Osteocyte (in vitro differentiated cells): Measurements from ENCODE around the gene NOD1. TPM values are rescaled to one million over a fixed set of nuclear protein-coding genes. Genes with fewer than 3 reads are reported as not detected.

ENCODE experiments used
- DNase-seq: peaks from one replicate; pipeline ENCODE4 v3.0.0; 2021; ENCODE audit warnings: mixed read lengths; ENCODE audit not compliant: unreplicated experiment; ENCODE audit errors: extremely low spot score
- H3K27ac Mint-ChIP-seq: one replicate; pipeline ENCODE4 v1.8.0; 2021; ENCODE audit warnings: mild to moderate bottlenecking, mixed read lengths; ENCODE audit not compliant: unreplicated experiment
- H3K27me3 Mint-ChIP-seq: one replicate; pipeline ENCODE4 v1.8.0; 2021; ENCODE audit warnings: mixed read lengths; ENCODE audit not compliant: unreplicated experiment
- H3K36me3 Mint-ChIP-seq: one replicate; pipeline ENCODE4 v1.8.0; 2021; ENCODE audit warnings: mixed read lengths; ENCODE audit not compliant: unreplicated experiment
- H3K4me1 Mint-ChIP-seq: one replicate; pipeline ENCODE4 v1.8.0; 2021; ENCODE audit warnings: mixed read lengths; ENCODE audit not compliant: unreplicated experiment
- H3K4me3 Mint-ChIP-seq: one replicate; pipeline ENCODE4 v1.8.0; 2021; ENCODE audit warnings: mild to moderate bottlenecking, moderate library complexity, mixed read lengths; ENCODE audit not compliant: unreplicated experiment
- H3K9me3 Mint-ChIP-seq: one replicate; pipeline ENCODE4 v1.8.0; 2021; ENCODE audit warnings: mixed read lengths; ENCODE audit not compliant: unreplicated experiment
- CTCF ChIP-seq: fragments of 200-600 bp; sonication (generic); IDR thresholded peaks from 2 replicates; pipeline ENCODE4 v1.5.0; 2021; ENCODE audit warnings: antibody characterized with exemption, mild to moderate bottlenecking, moderate library complexity
- total RNA-seq: library from RNA; stranded (reverse); gene quantifications from 2 replicates; pipeline ENCODE4 v1.2.1, GENCODE V29; 2021

The NOD1 gene
- total RNA-seq, 1 donor from 2014 or later: 7.2 TPM

GRCh38 chr7:30468791-30469190, 9.8 kb downstream of the NOD1 start:
- Mint-ChIP-seq H3K36me3 (peaks cover 2% of the 10 kb centered on the region), H3K9me3 (no peaks in the 10 kb centered on the region), H3K4me1 (peaks cover 73% of the 10 kb centered on the region), H3K4me3 (peak overlapping the region; percentile 54), H3K27ac (peak overlapping the region; percentile 91), H3K27me3 (no peaks in the 10 kb centered on the region)
- no peak for TF ChIP-seq CTCF
- peak; percentile 7 for DNase-seq

- TF ChIP-seq CTCF: no peak
- Mint-ChIP-seq H3K9me3 (no peaks in the 10 kb centered on the region), H3K4me1 (peaks cover 71% of the 10 kb centered on the region), H3K27me3 (no peaks in the 10 kb centered on the region), H3K27ac (peak overlapping the region; percentile 91), H3K36me3 (peaks cover 6% of the 10 kb centered on the region), H3K4me3 (no peak overlapping the region)
- DNase-seq: no peak
These were observed 10.5 kb downstream of the NOD1 start for GRCh38 chr7:30468041-30468440.

GRCh38 chr7:30467271-30467670, 11.3 kb downstream of the NOD1 start:
- no peak for TF ChIP-seq CTCF
- H3K27me3 Mint-ChIP-seq: no peaks in the 10 kb centered on the region
- peaks cover 6% of the 10 kb centered on the region for H3K36me3 Mint-ChIP-seq
- peaks cover 64% of the 10 kb centered on the region for H3K4me1 Mint-ChIP-seq
- no peaks in the 10 kb centered on the region for H3K9me3 Mint-ChIP-seq
- H3K4me3 Mint-ChIP-seq: no peak overlapping the region
- no peak overlapping the region for H3K27ac Mint-ChIP-seq
- no peak for DNase-seq

- H3K4me3 Mint-ChIP-seq: no peak overlapping the region
- no peak for TF ChIP-seq CTCF
- no peaks in the 10 kb centered on the region for H3K9me3 Mint-ChIP-seq
- H3K36me3 Mint-ChIP-seq: peaks cover 6% of the 10 kb centered on the region
- peaks cover 54% of the 10 kb centered on the region for H3K4me1 Mint-ChIP-seq
- no peak overlapping the region for H3K27ac Mint-ChIP-seq
- DNase-seq: no peak
- no peaks in the 10 kb centered on the region for H3K27me3 Mint-ChIP-seq
These were observed 12.3 kb downstream of the NOD1 start for GRCh38 chr7:30466266-30466665.

- DNase-seq: no peak
- Mint-ChIP-seq H3K4me3 (no peak overlapping the region), H3K4me1 (peaks cover 50% of the 10 kb centered on the region), H3K9me3 (no peaks in the 10 kb centered on the region), H3K27me3 (no peaks in the 10 kb centered on the region), H3K27ac (peak overlapping the region; percentile 10), H3K36me3 (peaks cover 6% of the 10 kb centered on the region)
- no peak for TF ChIP-seq CTCF
These were observed 12.8 kb downstream of the NOD1 start for GRCh38 chr7:30465811-30466180.
